ENCODE measurements around the gene FAM20A.

Gene FAM20A

DNA sequence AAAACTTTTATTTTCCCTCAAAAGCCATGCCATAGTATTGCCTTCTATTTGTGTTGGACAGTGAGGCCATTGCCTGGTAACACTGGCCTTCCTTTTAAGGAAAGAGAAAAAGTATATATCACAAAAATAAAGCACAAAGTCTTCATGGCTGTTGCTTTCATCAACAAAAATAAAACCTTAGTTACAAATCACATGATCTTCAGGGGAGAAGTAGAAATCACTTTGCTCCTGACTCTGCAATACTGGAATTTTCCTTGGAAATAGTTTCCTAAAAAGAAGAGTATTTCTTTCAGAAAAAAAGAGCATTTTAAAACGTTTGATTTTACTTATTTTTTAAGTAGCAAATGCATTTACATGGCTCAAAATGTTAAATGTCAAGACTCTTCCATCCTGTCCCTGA lies 41.9 kb downstream of the FAM20A start:
- TF ChIP-seq CTCF (IDR thresholded peaks at IDR 0.05) = no peak

- no peak for TF ChIP-seq CTCF (IDR thresholded peaks at IDR 0.05)
Observed at GRCh38 chr17:68556551-68556950, 44.6 kb downstream of the FAM20A start.

- TF ChIP-seq CTCF (IDR thresholded peaks at IDR 0.05) = no peak
Observed at GRCh38 chr17:68544111-68544915, 56.9 kb downstream of the FAM20A start.

GRCh38 chr17:68542698-68543463 lies 58.3 kb downstream of the FAM20A start:
- no peak for TF ChIP-seq CTCF (IDR thresholded peaks at IDR 0.05)

- TF ChIP-seq CTCF (IDR thresholded peaks at IDR 0.05) = no peak
Observed at GRCh38 chr17:68541816-68542215, 59.4 kb downstream of the FAM20A start.

DNA sequence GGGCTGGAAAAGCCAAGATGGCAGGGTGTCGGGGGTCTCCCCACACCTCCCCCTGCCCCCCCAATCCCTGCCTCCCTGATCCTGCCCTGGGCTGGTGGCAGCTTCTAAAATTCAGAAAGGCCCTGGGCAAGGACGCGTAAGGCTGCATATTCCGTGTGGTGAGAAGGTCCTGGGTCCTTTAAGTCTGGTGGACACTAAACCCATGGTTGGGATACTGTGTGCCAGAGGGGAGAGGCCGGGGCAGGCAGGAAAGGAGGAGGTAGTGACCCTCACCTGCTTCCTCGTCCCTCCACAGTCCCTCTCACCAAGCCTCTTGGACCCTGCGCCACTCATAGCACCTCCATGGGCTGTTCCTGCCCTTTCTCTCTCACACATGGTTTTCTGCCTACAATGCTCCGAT lies 60.2 kb downstream of the FAM20A start:
- TF ChIP-seq CTCF (IDR thresholded peaks at IDR 0.05) = no peak

DNA sequence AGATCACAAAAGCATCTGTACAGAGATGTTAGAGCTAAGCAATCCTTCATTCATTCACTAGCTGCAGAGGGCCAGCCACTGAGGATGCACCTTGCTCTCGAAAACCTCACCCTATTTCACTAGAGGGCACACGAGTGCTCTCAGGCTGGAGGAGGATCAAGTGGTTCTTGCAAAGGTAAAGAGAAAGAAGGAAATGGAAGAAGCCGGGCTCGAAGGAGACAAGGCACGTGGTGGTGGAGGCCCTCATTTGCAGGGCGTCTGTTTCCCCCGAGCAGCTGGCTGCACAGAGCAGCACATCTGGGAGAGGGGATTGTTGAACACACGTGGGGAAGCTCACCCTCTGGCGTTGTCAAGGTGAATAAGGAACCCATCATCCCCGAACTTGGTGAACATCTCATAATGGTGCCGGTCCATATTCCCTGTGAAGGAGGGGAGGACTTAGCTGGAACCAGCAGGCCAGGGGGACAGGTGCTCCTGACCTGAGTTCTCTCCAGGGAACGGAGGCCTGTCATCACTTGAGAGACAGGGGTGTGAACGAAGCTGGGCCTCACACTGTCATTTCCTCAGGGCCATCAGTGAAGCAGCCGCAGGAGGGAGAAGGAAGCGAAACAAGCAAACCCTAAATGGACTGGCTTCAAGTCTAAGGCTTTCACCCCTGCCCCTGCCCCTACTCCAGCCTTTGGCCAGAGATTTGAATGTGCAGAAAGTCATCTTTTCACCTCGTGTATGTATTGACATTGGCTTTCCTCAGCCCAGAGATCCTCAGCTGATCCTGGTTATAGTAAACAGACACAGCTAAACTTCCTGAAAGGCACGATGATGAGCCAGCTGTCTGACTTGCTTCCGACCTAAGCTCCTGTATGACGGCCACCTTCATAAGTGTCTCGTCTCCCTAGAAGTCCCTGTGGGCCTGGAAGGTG lies 61.4 kb downstream of the FAM20A start:
- TF ChIP-seq CTCF (IDR thresholded peaks at IDR 0.05) = peak; percentile 41

Data from LNCAP (cell line).